HG03066 (cell line): Measurements from ENCODE around the gene LENG8.
"Not testable (repeated sequence)": the region's sequence is repeated elsewhere in the genome, so short reads cannot be mapped to it uniquely, and the experiment has no call there.

ENCODE experiments used
- ATAC-seq: cut with Tn5 transposase; IDR thresholded peaks from one replicate; pipeline ENCODE4 v1.9.1; 2021; ENCODE audit warnings: low read depth; ENCODE audit not compliant: unreplicated experiment

LENG8 gene

DNA sequence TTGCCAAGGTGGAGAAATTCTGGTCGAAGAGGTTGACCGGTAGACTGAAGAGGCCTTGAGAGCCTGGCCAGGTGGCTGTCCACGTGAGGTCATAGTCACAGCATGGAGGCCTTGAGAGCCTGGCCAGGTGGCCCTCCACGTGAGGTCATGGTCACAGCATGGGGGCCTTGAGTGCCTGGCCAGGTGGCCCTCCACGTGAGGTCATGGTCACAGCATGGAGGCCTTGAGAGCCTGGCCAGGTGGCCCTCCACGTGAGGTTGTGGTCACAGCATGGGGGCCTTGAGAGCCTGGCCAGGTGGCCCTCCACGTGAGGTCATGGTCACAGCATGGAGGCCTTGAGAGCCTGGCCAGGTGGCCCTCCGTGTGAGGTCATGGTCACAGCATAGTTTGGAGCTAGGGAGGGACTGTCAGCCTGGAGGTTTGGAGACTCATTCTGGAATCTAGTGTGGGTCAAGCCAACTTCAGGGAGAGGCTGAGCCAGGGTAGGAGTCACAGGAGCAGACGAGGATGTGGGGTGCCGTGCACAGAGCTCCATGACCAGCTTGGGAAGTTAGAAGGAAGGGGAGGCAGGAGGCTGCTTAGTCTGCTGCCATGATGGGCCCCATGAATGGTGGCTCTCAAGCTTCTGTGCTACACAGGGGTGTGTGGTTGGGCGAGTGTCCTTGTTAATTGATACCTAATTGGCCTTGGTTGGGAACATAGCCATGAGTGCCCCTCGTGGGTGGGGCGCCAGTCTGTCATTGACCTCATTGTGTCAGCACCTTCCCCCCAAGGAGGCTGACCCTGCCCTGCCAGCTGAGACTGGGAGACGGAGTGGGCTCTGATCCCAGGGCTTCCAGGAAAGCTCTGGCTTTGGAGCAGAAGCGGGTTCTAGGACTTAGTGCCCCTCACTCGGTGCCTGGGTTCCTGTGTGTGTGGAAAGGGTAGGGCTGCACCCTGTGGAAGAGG is 10.6 kb downstream of the LENG8 start:
- no peak for ATAC-seq

DNA sequence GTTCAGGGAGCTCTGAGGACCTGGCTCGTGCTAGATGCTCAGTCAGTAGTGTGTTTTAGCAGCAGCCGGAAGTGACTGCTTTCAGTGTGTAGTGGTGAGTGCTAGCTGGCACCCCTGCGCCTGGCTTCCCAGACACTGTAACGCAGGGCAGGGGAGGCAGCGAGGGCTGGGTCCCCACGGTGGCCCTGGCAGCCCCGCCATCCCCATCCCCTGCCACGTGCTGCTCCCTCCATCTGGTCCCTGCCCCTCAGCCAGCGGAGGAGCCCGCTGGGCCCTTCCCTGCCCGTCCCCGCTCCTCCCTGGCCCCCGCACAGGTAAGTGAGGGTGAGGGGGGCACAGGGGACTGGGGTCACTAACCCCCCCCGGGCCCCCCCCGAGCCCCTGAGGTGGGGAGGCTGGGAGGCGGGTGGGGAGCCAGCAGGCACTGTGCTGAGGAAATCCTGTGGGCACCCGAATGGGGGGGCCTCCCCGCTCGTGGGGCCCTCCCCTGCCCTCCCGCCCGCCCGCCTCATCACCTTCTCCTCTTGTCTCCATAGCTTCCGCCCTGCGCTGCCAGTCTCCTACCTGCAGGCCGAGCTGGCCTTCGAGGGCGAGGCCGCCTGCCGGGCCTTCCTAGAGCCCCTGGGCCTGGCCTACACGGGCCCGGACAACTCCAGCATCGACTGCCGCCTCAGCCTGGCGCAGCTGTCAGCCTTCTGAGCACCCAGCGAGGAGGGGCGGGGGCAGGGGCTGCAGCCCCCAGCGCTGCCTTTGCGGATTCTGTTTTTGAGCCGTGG is 11.4 kb downstream of the LENG8 start:
- no peak for ATAC-seq

DNA sequence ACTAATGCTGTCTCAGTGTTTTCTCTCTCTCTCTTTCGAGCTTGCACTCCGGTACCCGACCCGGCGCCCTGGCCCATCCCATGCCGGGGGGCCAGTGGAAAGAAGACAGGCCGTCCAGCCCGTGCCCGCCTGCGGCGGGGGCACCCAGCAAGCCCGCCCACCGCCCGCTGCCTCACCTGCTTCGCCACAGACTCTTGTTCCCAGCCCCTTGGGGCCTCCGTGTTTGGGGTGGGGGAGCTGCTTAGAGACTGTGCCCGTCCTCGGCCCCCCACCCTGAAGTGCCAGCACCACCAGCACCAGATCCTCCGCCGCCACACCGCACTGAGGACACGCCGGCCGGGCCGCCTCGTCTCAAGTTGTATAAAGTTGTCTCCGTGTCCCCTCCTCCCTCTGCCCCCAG is 12.2 kb downstream of the LENG8 start:
- ATAC-seq = no peak

DNA sequence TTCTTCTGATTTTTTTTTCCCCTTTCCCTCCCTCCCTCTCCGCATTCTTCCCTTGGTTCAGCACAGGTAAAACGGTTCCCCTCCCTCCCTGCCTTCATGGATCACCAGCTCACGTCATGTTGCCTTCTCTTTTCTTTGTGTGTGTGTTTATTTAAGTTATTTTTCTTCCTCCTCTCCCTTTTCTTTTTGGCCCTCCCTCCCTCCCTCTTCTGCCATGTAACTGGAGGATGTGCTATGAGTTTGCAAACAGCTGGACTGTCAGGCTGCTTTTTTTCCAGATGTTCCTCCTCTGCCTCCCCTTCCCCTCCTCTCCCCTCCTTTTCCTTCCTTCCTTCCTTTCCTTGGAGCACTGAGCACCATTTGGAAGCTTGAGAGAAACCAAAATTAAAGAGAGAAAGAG is 12.6 kb downstream of the LENG8 start:
- ATAC-seq = no peak

DNA sequence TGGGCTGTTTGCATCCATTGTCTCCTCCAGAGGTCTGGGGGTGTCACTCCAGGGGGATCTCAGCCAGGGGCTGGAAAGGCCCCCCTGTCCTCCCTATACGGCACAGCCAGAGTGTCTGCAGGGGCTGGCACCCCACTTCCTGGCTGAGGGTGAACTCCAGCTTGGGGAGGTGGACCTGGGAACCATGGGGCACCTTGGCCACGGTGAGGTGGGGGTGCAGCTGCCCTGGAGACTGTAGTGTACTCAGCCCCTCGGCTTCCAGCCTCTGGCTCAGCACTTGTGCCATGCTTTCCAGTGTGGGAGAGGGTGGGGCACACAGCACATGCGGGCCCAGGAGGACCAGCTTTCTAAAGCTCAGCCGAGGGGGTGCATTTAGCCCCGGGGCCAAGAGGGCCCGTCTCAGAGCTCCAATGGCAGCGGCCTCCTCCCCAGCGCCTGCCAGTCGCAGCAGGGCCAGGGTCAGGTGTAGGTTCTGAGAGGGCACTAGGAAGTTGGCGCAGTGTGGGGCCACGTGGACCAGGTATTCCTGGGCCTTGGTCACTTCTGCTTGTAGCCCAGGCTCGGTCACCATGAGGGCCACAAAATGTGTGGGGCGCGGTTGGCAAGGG is 13.2 kb downstream of the LENG8 start:
- ATAC-seq = no peak

GRCh38 chr19:54462655-54463530 is 13.9 kb downstream of the LENG8 start:
- peak; percentile 2 for ATAC-seq

DNA sequence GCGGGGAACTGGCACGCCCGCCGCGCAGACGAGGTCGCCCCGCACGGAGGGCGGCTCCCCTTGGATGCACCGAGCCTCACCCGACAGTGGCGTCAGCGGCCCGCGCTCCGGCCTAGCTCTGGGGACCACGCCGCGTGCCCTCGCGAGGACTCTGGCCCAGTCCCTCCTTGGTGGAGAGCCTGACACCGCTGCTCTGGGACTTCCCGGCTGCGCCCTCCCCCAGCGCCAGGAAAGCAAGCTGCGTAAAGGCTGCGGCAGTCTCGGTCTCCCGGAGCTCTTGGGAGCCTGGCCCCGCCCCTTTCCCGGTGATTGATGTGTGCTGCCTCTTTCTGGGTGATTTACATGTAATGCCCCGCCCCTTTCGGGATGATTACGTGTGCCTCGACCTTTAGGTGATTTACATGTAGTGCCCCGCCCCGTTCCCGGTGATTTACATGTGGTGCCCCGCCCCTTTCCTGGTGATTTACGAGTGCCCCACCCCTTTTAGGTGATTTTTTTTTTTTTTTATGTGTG is 14.6 kb downstream of the LENG8 start, which contains the start of gene LENG9:
TSS of gene LENG9 (minus strand) at position 248 of the 513 bp plus-strand sequence. CDS start 252 bp downstream, outside the sequence.
- ATAC-seq = peak; percentile 53

GRCh38 chr19:54464044-54464629 is 15.1 kb downstream of the LENG8 start:
- ATAC-seq = peak; percentile 37

DNA sequence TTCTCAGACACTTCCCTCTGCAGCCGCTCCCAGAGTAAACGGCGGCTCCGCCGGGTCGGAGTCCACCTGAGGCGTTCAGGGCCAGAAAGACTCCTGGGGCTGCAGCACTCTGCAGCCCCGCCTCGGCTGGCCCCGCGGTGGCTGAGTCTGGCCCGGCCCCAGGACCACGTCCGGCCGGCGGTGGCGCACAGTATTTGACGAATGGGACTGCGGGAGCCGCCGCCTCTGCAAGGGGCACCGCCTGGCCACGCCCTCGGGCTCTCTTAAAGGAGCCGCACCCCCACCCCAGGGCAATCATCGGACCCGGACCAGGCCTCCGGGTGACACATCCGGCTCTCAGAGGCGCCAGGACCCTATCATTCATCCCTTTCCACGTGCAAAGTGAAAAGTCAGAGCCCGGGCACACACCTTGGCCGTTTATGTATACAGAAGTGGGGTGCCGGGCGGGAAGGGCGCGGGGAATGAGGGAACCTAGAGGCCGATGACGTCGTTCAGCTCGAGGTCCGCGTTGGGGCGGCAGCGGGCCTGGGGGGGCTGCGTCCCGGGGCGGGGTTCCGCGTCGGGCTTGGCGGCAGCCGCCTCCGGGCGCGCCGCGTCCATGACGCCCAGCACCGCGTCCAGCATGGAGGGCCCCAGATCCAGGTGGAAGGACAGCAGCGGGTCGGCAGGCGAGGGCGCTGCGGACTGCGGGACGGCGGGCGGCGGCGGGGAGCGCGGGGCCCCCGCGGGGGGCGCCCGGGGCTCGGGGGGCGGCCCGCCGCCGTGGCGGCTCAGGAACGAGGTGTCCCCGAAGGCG is 15.8 kb downstream of the LENG8 start:
- ATAC-seq = peak; percentile 36

DNA sequence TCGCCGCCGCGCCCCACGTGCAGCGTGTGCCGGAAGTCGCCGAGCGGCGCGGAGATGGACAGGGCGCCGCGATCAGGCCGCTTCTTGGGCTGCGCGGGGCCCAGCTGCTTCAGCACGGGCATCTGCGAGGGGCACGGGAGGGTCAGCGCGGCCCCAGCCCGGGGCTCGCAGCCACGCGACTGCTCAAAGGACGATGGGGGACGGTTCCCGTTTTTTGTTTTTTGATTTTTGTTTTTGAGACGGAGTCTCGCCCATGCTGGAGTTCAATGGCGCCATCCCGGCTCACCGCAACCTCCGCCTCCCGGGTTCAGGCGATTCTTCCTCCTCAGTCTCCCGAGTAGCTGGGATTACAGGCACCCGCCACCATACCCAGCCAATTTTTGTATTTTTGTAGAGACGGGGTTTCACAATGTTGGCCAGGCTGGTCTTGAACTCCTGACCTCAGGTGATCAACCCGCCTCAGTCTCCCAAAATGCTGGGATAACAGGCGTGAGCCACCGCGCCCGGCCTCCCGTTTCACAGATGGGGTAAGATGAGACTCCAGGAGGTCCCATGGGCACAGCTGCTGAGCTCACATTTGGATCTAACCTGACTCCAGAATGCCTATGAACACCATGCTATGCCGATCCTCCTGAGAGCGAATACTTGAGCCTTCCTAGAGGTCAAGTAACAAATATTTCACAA is 16.6 kb downstream of the LENG8 start:
- no peak for ATAC-seq

GRCh38 chr19:54466110-54466480 is 17.1 kb downstream of the LENG8 start:
- ATAC-seq = not testable (repeated sequence)

DNA sequence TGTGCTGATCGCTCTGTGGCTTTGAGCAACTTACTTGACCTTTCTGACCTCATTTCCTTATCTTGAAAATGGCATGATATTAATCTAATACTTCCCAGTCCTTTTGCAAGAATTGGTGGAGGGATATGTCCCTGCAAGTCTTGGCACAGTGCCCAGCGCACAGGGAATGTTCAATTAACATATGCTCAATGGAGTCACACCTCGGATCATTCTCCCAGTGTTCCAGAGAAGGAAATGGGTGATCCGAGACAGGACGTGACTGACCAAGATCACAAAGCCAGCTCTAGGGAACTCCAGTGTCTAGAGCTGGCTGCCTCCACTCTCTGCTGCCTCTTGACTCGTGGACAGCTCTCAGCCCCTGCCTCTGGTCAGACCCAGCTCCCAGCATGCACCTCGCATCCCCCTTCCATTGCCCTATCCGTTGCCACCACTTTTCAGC is 20.5 kb downstream of the LENG8 start:
- no peak for ATAC-seq

GRCh38 chr19:54470276-54470887 is 21.4 kb downstream of the LENG8 start:
- ATAC-seq = no peak

- ATAC-seq = no peak
Measured at GRCh38 chr19:54470991-54471782, 22.2 kb downstream of the LENG8 start.

DNA sequence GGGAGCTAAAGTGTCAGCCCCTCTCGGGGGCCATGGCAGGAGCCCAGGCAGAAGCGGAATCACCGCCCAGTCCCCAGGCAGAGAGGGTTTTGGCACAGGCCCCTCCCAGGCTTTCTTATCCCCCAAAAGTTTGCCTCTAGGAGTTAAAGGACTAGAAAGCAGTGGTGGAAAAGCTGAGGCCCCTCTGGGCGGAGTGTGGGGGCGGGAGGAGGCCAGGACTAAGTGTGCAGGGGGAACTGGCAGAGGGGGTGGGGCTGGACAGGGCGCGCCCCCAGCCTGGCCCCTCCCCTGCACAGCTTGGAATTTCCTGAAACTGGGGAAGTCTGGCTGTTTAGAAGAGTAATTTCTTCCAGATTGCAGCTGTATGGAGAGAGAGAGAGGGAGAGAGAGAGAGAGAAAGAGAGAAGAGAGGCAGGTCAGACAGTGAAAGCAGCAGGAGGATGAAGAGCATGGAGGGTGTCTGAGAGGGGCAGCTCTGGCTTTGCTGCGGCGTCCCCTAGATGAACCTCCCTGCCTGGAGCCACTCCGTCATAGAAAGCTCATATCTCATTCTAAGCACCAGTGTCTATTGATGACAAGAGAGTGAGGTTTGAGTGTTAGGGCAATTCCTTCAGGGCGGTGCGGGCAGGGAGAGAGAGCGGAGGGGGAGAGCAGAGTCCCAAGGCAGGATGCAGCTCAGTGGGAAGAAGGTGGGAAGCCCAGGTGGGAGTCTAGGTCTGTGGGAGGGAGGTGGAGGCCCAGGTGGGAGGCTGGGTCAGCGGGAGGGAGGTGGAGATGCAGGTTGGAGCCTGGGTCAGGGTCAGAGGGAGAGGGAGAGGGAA is 24.3 kb downstream of the LENG8 start, which contains the start of gene CDC42EP5:
TSS of gene CDC42EP5 (minus strand) at position 226 of the 821 bp plus-strand sequence. CDS start 7,749 bp downstream, outside the sequence.
- ATAC-seq = no peak

DNA sequence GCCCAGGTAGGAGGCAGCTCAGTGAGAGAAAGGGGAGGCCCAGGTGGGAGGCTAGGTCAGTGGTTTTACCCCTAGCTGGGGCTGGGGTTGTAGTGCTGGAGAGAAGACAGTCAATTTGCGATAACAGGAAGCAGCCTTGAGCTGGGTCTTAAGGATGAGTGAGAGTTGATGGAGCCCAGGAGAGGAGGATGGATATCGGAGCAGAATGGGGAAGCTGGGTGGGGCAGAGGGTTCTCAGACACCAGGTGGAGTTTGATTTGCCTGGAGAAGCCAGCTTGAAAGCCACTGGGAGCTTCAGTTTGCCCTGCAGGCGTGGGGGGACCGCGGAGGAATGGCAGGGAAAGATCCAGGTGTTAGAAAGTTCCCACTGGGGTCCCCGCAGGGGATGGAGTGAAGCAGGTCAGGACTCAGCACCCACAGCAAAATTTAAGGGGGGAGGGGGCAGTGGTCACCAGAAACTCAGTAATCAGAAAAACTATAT is 24.9 kb downstream of the LENG8 start:
- no peak for ATAC-seq
